Cardiac muscle cell (in vitro differentiated cells and primary cell): ENCODE measurements around the gene KRTAP5-2. TPM values are rescaled to one million over a fixed set of nuclear protein-coding genes. Genes with fewer than 3 reads are reported as not detected.
A peak's percentile ranks its signal among the peaks of the same experiment; 100 is the strongest.
"Not testable (repeated sequence)": the region's sequence is repeated elsewhere in the genome, so short reads cannot be mapped to it uniquely, and the experiment has no call there.

Source experiments
- DNase-seq, 2 donors: peaks; one replicate each; pipeline versions ENCODE4 v3.0.0 to v3.0.0-alpha.2; 2010 to 2017; ENCODE audit warnings: low read depth in 1 of 2, low spot score in 1 of 2
- H3K27ac ChIP-seq: fragments of 200-600 bp; sonication (generic); 2 replicates; pipeline ENCODE4 v1.5.1; 2016
- H3K27me3 ChIP-seq: fragments of 200-600 bp; sonication (generic); 2 replicates; pipeline ENCODE4 v1.6.0; 2016; ENCODE audit warnings: control low read depth
- H3K36me3 ChIP-seq: fragments of 200-600 bp; sonication (generic); 2 replicates; pipeline ENCODE4 v1.5.1; 2016; ENCODE audit warnings: control low read depth
- H3K4me1 ChIP-seq: fragments of 200-600 bp; sonication (generic); 2 replicates; pipeline ENCODE4 v1.8.1; 2017; ENCODE audit warnings: low read depth, mild to moderate bottlenecking, mixed run types
- H3K4me3 ChIP-seq: fragments of 200-600 bp; sonication (generic); 2 replicates; pipeline ENCODE4 v1.5.1; 2016; ENCODE audit warnings: mild to moderate bottlenecking
- H3K9me3 ChIP-seq: fragments of 200-600 bp; sonication (generic); 2 replicates; pipeline ENCODE4 v1.5.1; 2017; ENCODE audit warnings: low read depth, mild to moderate bottlenecking, control low read depth
- polyA plus RNA-seq: library from polyadenylated mRNA; unstranded; fragments of >200 nt; fragmentation: Nextera tagmentation; extraction: Ambion mirVana; gene quantifications from 2 replicates; pipeline ENCODE4 v1.2.1, GENCODE V29; 2016
- total RNA-seq: library from RNA; depleted of rRNA; stranded (reverse); fragments of >200 nt; gene quantifications from 2 replicates; pipeline ENCODE4 v1.2.3, GENCODE V29; 2016
- TF ChIP-seq, protein P1 (sequence below): IDR thresholded peaks from 2 replicates; pipeline ENCODE4 v1.5.1; 2012; ENCODE audit warnings: low read depth, mild to moderate bottlenecking, low read length

The KRTAP5-2 gene
- total and polyA plus RNA-seq, 2 experiments from 2014 or later: not detected

- H3K9me3 ChIP-seq: no peaks in the 10 kb centered on the region
These were observed 632 bp downstream of the KRTAP5-2 start for GRCh38 chr11:1597331-1597993.

GRCh38 chr11:1596576-1597121, 1.4 kb downstream of the KRTAP5-2 start:
- peaks cover 33% of the 10 kb centered on the region for H3K27me3 ChIP-seq
- H3K9me3 ChIP-seq, H3K27ac ChIP-seq, H3K36me3 ChIP-seq, H3K4me1 ChIP-seq, H3K4me3 ChIP-seq, DNase-seq: not testable (repeated sequence)

More at GRCh38 chr11:1597331-1597993, 632 bp downstream of the KRTAP5-2 start:
- TF ChIP-seq, protein P1, sequence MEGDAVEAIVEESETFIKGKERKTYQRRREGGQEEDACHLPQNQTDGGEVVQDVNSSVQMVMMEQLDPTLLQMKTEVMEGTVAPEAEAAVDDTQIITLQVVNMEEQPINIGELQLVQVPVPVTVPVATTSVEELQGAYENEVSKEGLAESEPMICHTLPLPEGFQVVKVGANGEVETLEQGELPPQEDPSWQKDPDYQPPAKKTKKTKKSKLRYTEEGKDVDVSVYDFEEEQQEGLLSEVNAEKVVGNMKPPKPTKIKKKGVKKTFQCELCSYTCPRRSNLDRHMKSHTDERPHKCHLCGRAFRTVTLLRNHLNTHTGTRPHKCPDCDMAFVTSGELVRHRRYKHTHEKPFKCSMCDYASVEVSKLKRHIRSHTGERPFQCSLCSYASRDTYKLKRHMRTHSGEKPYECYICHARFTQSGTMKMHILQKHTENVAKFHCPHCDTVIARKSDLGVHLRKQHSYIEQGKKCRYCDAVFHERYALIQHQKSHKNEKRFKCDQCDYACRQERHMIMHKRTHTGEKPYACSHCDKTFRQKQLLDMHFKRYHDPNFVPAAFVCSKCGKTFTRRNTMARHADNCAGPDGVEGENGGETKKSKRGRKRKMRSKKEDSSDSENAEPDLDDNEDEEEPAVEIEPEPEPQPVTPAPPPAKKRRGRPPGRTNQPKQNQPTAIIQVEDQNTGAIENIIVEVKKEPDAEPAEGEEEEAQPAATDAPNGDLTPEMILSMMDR: no peak
- Histone ChIP-seq H3K27me3 (peaks cover 26% of the 10 kb centered on the region), H3K27ac (no peak overlapping the region), H3K4me3 (no peak overlapping the region), H3K36me3 (no peaks in the 10 kb centered on the region), H3K4me1 (no peaks in the 10 kb centered on the region)
- DNase-seq: no peak

GRCh38 chr11:1595994-1596575, 2.0 kb downstream of the KRTAP5-2 start:
- peak in 1 of 2 donors; percentile 14 for DNase-seq
- not testable (repeated sequence) for H3K4me1 ChIP-seq, H3K9me3 ChIP-seq, H3K27ac ChIP-seq, H3K4me3 ChIP-seq, H3K36me3 ChIP-seq
- H3K27me3 ChIP-seq: peaks cover 34% of the 10 kb centered on the region

- DNase-seq: no peak
- TF ChIP-seq, protein P1: no peak
- no peaks in the 10 kb centered on the region for H3K36me3 ChIP-seq
- no peak overlapping the region for H3K4me3 ChIP-seq
- peaks cover 44% of the 10 kb centered on the region for H3K27me3 ChIP-seq
- no peak overlapping the region for H3K27ac ChIP-seq
- H3K9me3 ChIP-seq: no peaks in the 10 kb centered on the region
- no peaks in the 10 kb centered on the region for H3K4me1 ChIP-seq
These were observed 5.5 kb downstream of the KRTAP5-2 start for GRCh38 chr11:1592628-1593027.

- Histone ChIP-seq H3K4me3 (no peak overlapping the region), H3K27ac (no peak overlapping the region), H3K27me3 (peaks cover 59% of the 10 kb centered on the region), H3K4me1 (no peaks in the 10 kb centered on the region), H3K36me3 (no peaks in the 10 kb centered on the region), H3K9me3 (no peaks in the 10 kb centered on the region)
- DNase-seq: no peak
- TF ChIP-seq, protein P1: no peak
These were observed 8.1 kb downstream of the KRTAP5-2 start for GRCh38 chr11:1589996-1590395.

DNA sequence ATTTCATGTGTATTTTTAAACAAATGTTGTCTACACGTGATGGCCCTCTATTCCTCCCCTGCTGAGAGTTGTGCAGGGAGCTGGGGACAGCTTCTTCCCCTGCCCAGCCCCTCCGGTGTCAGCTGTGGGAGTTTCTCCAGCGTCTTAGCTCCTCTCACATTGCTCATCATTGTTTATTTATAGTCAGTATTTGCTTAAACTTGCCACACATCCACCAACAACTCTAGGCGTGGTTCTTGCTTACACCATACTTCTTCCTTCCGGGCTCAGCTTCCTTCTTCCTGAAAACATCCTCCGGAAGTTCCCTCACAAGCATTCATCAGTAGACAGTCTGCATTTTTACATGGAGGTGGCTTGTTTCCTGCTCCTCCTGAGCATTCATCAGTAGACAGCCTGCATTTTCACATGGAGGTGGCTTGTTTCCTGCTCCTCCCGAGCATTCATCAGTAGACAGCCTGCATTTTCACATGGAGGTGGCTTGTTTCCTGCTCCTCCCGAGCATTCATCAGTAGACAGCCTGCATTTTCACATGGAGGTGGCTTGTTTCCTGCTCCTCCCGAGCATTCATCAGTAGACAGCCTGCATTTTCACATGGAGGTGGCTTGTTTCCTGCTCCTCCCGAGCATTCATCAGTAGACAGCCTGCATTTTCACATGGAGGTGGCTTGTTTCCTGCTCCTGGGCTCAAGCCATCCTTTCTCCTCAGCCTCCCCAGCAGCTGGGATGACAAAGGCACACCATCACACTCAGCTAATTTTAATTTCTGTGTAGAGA, 8.7 kb downstream of the KRTAP5-2 start:
- H3K4me1 ChIP-seq, H3K4me3 ChIP-seq, H3K27ac ChIP-seq, H3K36me3 ChIP-seq, H3K9me3 ChIP-seq, DNase-seq: not testable (repeated sequence)
- H3K27me3 ChIP-seq: peaks cover 63% of the 10 kb centered on the region

DNA sequence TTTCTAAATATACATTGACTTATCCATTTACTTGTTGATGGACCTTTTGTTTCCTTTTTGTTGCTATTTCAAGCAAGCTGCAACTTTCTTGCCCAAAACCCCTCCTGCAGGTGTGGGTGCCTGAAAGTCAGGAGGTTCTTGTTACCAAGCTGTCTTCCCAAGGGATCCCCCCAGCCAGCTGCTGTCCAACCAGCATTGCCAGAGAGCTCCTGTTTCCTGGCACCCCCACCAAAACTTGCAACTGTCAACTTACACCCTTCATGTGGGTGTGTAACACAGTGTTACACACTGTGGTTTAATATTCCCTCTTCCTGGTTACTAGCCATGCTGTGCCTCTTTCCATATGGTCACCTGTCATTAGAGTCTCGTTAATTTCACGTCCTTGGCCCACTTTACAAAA, 11.4 kb downstream of the KRTAP5-2 start:
- TF ChIP-seq, protein P1: no peak
- H3K4me1 ChIP-seq: no peaks in the 10 kb centered on the region
- H3K27me3 ChIP-seq: peaks cover 54% of the 10 kb centered on the region
- H3K36me3 ChIP-seq: no peaks in the 10 kb centered on the region
- H3K4me3 ChIP-seq: no peak overlapping the region
- no peaks in the 10 kb centered on the region for H3K9me3 ChIP-seq
- no peak overlapping the region for H3K27ac ChIP-seq
- DNase-seq: no peak

- not testable (repeated sequence) for DNase-seq, H3K36me3 ChIP-seq, H3K27ac ChIP-seq, H3K9me3 ChIP-seq, H3K4me1 ChIP-seq, H3K4me3 ChIP-seq
- peaks cover 49% of the 10 kb centered on the region for H3K27me3 ChIP-seq
These were observed 13.3 kb downstream of the KRTAP5-2 start, which contains the start of gene KRTAP5-1 for GRCh38 chr11:1584661-1585370. TSS of gene KRTAP5-1 (minus strand) at chr11:1585283. CDS start at chr11:1585249, 34 bp downstream.

GRCh38 chr11:1582909-1583308, 15.2 kb downstream of the KRTAP5-2 start:
- H3K9me3 ChIP-seq, H3K27ac ChIP-seq, H3K36me3 ChIP-seq, DNase-seq, H3K4me1 ChIP-seq, H3K4me3 ChIP-seq: not testable (repeated sequence)
- peaks cover 40% of the 10 kb centered on the region for H3K27me3 ChIP-seq
